ENCODE data around the gene PTRH1. TPM values are rescaled to one million over a fixed set of nuclear protein-coding genes. Genes with fewer than 3 reads are reported as not detected.

PTRH1 gene
- total and polyA plus RNA-seq, 10 of the 15 experiments (the other 5 are each of a cell fraction or from before 2014, with no cell fraction given) = 0.69 to 38.4 (median 10.2) TPM

DNA sequence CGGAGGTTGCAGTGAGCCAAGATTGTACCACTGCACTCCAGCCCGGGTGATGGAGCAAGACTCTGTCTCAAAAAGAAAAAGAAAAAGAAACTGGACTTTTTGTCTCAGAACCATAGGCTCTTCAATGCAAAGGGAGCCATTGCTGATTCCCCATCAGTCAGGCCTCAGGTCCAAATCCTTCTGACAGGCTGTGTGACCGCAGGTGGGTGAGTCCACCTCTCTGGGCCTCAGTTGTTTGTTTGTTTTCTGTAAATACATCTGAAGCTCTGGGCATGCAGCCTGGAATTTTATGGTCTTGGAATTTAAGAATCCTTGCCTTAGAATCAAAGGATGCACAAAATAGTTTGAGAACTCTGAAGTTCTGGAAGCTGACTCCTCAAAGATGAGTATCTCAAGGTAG, 40.8 kb upstream of the PTRH1 start (continued):
- TF ChIP-seq, protein P1, sequence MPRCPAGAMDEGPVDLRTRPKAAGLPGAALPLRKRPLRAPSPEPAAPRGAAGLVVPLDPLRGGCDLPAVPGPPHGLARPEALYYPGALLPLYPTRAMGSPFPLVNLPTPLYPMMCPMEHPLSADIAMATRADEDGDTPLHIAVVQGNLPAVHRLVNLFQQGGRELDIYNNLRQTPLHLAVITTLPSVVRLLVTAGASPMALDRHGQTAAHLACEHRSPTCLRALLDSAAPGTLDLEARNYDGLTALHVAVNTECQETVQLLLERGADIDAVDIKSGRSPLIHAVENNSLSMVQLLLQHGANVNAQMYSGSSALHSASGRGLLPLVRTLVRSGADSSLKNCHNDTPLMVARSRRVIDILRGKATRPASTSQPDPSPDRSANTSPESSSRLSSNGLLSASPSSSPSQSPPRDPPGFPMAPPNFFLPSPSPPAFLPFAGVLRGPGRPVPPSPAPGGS (IDR thresholded peaks at IDR 0.05; ENCODE audit: borderline replicate concordance, insufficient read depth, low read depth, low read length, poor library complexity, severe bottlenecking) = no peak
- no peak for TF ChIP-seq RUNX3 (IDR thresholded peaks at IDR 0.05; ENCODE audit: low read length)

DNA sequence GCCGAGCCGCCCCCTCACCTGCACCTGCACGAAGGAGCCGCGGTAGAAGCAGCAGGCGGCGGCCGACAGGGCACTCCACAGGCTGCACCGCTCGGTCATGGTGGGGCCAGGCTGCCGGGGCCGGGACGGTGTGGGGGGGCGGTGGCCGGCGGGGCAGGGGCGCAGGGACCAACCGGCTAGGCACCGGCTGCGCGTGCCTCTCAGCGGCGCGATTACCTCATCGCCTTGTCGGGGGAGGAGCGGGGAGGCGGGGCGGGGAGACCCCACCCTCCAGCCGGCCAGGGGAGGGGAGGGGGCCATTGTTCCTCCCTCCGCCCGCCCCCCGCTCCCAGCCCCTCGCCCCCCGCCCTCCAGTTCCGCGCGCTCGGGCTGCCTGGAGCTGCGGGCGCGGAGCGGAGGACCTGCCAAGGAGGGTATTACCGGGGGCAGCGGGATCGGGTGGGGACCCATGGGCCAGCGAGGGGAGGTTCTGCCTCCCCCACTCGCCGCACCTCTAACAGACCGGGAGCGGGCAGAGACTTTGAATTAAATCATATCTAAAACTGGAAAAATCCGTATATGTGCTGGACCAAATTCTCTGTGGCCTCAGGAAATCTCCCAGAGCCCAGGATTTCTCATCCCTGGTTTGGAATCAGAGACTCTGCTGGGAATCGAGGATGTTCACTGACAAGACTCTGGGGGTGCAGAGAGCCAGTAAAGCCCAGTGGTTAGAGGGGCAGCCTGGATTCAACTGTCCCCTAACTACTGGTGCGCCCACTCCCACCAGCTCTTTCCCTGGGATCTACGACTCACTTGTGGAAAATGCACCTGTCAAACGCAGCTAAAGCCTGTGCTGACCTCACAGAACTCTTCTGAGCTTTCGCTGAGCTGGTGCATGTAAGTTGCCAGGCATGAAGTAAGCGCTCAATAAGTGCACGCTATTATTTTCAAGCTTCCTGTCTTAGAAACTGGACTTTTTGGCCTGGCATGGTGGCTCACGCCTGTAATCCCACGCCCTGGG, 39.9 kb upstream of the PTRH1 start:
- in situ Hi-C loops (cut with MboI) (no loop called here), intact Hi-C loops (cut with micrococcal nuclease; ENCODE audit: unreplicated experiment) (no loop called here)
- Histone ChIP-seq H3K4me2 (ENCODE audit: control insufficient read depth, insufficient read depth) (no peak overlapping the region), H3K9me3 (replicated peaks; ENCODE audit: control insufficient read depth, insufficient read depth, low read length) (no peaks in the 10 kb centered on the region), H3K4me1 (ENCODE audit: control insufficient read depth, insufficient read depth, low read length) (no peaks in the 10 kb centered on the region), H3K27me3 (replicated peaks in 1 of 2; ENCODE audit: control insufficient read depth in 2 of 2, insufficient read depth in 2 of 2, low read length in 1 of 2) (no peaks in the 10 kb centered on the region), H3K4me3 (no peak overlapping the region), H3K27ac (ENCODE audit: control insufficient read depth, insufficient read depth) (no peak overlapping the region), H3K79me2 (ENCODE audit: control insufficient read depth, insufficient read depth, low read length) (no peaks in the 10 kb centered on the region), H3K36me3 (ENCODE audit: control insufficient read depth in 2 of 2, insufficient read depth in 2 of 2, low read length in 1 of 2) (peaks cover 0 to 12% of the 10 kb centered on the region in 2 experiments; a peak in 3 of 4 replicates), H2AFZ (ENCODE audit: control insufficient read depth, low read depth, low read length) (no peak overlapping the region), H3K9ac (ENCODE audit: control insufficient read depth, insufficient read depth, low read length) (no peak overlapping the region), H4K20me1 (ENCODE audit: control insufficient read depth, insufficient read depth) (no peaks in the 10 kb centered on the region)
- ChIA-PET POLR2A (interaction anchor here (0.6 kb wide), 1 partner anchor 12 kb away, joined by 9 read pairs; no protein-coding TSS in a partner anchor), CTCF (interaction anchor here (0.6 kb wide), 1 partner anchor 827 kb away, joined by 4 read pairs; no protein-coding TSS in a partner anchor), RAD21 (ENCODE audit: unreplicated experiment) (interaction anchor here (1.2 kb wide), 1 partner anchor 20 kb away, joined by 4 read pairs; the partner anchor contains the start of gene TOR2A), SMC1A (ENCODE audit: uncharacterized antibody, unreplicated experiment) (interaction anchor here (0.6 to 1.9 kb wide), 3 partner anchors 12 to 192 kb away, joined by 3 to 5 read pairs (median 3); no protein-coding TSS in a partner anchor)
- ATAC-seq (no peak), FAIRE-seq (no peak), DNase-seq (ENCODE audit: low read depth, low spot score) (no peak)
- BruUV-seq (replicated peaks) = no TSS peak
- 97% methylated on average over 24 of the region's 61 CpGs for WGBS (ENCODE audit: insufficient coverage, insufficient replicate concordance, low lambda C conversion rate, missing lambda C conversion rate)
- TF ChIP-seq, protein P2, sequence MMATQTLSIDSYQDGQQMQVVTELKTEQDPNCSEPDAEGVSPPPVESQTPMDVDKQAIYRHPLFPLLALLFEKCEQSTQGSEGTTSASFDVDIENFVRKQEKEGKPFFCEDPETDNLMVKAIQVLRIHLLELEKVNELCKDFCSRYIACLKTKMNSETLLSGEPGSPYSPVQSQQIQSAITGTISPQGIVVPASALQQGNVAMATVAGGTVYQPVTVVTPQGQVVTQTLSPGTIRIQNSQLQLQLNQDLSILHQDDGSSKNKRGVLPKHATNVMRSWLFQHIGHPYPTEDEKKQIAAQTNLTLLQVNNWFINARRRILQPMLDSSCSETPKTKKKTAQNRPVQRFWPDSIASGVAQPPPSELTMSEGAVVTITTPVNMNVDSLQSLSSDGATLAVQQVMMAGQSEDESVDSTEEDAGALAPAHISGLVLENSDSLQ (IDR thresholded peaks at IDR 0.05) = no peak
- TF ChIP-seq GATAD2B (conservative IDR thresholded peaks at IDR 0.05; ENCODE audit: low read depth) (no peak), KDM1A (IDR thresholded peaks at IDR 0.05; ENCODE audit: borderline replicate concordance) (no peak), FOS (IDR thresholded peaks at IDR 0.05; ENCODE audit: borderline replicate concordance, extremely low read depth, insufficient read length) (no peak), CHD2 (IDR thresholded peaks at IDR 0.05; ENCODE audit: borderline replicate concordance, low read depth, low read length) (no peak)
- TF ChIP-seq, protein P3, sequence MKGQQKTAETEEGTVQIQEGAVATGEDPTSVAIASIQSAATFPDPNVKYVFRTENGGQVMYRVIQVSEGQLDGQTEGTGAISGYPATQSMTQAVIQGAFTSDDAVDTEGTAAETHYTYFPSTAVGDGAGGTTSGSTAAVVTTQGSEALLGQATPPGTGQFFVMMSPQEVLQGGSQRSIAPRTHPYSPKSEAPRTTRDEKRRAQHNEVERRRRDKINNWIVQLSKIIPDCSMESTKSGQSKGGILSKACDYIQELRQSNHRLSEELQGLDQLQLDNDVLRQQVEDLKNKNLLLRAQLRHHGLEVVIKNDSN (IDR thresholded peaks at IDR 0.05; ENCODE audit: borderline replicate concordance, extremely low read length, insufficient read depth, low read depth, low read length) = no peak

Data from GM12878 (cell line).